HG02610 (cell line): ENCODE data around the gene PDZD4.

ENCODE experiments used
- ATAC-seq: cut with Tn5 transposase; IDR thresholded peaks from one replicate; pipeline ENCODE4 v1.9.1; 2021; ENCODE audit warnings: mild to moderate bottlenecking, moderate library complexity; ENCODE audit not compliant: unreplicated experiment

The PDZD4 gene

DNA sequence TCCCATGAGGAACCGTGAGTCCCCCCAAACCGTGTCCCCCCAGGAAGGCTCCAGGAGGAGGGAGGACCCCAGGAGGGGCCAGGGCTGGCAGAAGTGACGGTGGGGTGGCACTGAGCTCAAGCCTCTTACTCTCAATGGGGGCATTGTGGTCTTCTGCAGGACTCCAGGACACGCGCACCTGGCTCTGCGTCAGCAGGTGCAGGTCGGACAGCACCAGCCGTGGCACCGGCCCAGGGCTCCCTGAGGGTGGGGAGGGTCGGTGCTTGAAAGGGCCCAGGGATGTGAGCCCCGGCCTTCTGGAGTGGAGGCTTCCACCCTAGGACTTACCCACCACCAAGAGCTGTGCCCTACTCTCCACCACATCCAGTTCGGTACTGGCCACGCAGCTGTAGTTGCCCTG lies 37.3 kb upstream of the PDZD4 start:
- ATAC-seq: no peak

- ATAC-seq: no peak
Measured at GRCh38 chrX:153867139-153867538, 36.8 kb upstream of the PDZD4 start.

DNA sequence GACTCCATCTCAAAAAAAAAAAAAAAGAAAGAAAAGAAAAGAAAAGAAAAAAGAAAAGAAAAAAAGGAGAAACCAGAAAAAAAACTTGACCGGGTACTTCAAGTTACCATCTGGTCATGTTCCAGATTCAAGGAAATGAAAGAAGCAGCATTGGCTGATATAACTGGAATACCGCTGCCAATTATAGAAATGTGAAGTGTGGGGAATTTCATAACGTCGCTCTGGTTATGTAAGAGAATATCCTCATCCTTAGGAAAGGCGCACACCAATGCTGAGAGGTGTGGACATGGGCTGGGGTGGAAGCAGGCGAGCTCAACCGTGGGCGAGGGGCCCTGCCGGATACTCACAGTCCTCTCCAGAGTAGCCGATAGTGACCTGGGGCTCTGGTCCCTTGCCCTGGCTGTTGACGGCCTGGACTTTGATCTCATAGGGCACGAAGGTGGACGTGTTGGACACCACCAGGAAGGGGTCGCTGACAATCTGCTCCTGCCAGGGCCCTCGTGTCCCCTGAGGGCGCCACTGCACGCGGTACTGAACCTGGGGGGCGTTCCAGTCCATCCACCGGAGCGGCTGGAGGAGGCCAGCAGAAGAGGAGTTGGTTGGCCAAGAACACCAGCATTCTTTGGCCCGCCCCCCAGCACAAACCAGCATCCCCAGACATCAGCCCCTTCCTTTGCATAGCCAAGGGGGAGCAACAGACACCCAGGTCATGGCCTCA lies 36.1 kb upstream of the PDZD4 start:
- no peak for ATAC-seq

- ATAC-seq: no peak
Measured at GRCh38 chrX:153865685-153866084, 35.3 kb upstream of the PDZD4 start.

GRCh38 chrX:153865321-153865580 lies 34.9 kb upstream of the PDZD4 start:
- ATAC-seq: no peak

GRCh38 chrX:153864561-153865320 lies 34.4 kb upstream of the PDZD4 start:
- no peak for ATAC-seq

- no peak for ATAC-seq
Measured at GRCh38 chrX:153864101-153864500, 33.8 kb upstream of the PDZD4 start.

DNA sequence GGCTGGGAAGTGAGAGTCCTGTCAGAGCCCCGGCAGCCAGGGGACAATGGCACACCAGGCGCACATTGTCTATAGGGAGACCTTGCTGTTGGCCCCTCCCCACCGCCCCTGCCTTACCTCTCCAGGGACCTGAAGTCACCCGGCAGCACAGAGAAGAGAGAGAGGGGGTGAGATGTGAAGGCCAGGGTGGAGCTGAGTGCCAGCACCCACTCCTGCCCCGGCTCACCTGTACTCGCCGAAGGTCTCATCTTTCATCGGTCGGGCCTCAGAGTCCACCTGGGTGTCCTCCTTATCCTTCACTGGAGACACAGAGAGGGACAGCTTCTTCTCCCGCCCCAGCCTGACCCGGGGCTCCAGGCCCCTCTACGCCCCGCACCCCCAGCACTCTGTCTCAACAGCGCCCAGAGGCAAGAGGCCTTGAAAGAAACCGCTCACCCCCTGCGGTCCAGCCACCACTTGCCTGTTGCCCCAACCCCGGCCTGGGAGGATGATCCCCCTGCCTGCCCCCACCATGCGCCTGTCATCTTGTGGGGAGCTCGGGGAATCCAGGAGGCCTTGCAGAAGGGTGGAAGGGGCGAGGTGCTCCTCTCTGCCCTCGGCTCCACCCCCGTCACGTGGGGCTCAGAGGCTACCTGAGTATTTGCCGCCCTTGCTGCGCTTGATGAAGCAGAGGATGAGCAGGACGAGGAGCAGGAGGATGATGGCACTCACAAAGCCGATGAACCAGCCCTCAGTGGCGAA lies 33.1 kb upstream of the PDZD4 start:
- ATAC-seq: no peak

DNA sequence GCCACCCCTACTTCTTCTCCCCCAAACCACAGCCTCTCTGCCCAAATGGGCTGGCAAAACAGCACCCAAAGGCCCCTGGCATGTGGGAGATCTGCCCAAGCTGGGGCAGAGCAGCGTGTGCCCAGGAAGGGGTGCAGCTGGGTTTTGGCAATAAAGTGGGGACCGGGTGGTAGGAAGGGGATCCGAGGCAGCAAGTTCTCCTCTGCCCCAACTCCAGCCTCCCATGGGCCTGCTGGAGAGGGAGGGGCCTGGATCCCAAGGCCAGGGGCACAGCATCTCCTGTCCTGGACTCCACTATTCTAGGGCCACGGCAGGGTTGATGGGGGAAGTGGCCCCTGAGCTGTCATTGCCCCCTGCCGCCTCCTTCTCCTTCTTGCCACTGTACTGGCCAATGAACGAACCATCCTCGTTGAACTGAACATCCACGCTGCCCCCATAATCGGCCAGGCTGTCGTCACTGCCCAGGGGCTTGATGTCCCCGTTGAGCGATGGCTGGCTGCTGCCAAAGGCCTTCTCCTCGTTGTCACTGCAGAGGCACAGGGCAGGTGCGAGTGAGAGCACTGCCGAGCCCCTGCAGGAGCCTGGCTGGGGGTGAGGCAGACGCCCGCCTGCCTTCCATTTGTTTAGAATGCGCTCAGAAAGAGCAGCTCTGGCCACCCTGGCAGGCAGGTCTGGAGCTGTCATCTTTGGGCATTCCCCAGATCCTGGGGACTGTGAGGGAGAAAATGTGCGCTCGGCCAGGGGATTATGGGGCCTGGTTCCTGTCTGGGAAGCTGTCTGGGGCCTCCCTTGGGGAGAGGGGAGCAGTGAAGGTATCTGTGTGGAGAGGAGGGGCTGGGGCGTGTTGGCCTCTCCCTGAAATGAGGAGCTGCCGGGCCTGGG lies 32.3 kb upstream of the PDZD4 start:
- ATAC-seq: no peak

- ATAC-seq: no peak
Measured at GRCh38 chrX:153861733-153862310, 31.5 kb upstream of the PDZD4 start.

- ATAC-seq: no peak
Measured at GRCh38 chrX:153861151-153861550, 30.8 kb upstream of the PDZD4 start.

DNA sequence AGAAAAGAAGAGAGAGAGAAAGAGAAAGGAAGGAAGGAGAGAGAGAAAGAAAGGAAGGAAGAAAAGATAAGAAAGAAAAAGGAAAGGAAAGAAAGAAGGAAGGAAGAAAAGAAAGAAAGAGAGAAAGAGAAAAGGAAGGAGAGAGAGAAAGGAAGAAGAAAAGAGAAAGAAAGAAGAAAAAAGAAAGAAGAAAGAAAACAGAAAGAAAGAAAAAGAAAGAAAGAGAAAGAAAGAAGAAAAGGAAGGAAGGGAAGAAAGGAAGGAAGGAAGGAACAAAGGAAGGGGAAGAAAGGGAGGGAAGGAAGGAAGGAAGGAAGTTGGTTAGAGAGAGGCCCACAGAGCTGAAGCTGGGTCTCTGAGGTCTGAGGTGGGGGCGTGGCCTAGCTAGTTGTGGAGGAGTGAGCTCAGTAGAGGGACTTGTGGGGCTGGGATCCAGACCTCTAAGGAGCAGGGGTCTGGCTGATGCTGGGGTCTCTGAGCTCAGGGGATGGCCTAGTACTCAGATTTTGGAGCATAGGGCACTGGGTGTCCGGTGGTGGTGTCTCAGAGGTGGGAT lies 27.1 kb upstream of the PDZD4 start:
- ATAC-seq: no peak

- no peak for ATAC-seq
Measured at GRCh38 chrX:153854702-153855101, 24.4 kb upstream of the PDZD4 start.

DNA sequence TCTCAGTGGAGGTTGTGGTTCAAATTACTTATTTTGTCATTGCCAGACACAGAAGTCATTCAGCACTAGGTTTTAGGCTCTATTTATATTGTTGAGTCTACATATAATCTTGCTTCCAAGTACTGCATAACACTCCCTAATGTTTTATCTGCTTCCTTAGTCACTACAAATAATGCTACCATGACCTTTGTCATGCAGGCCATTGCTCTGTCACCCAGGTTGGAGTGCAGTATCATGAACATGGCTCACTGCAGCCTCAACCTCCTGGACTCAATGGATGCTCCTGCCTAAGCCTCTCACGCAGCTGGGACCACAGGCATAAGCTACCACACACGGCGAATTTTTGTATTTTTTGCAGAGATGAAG lies 23.5 kb upstream of the PDZD4 start:
- no peak for ATAC-seq

GRCh38 chrX:153853180-153853901 lies 23.0 kb upstream of the PDZD4 start:
- no peak for ATAC-seq

DNA sequence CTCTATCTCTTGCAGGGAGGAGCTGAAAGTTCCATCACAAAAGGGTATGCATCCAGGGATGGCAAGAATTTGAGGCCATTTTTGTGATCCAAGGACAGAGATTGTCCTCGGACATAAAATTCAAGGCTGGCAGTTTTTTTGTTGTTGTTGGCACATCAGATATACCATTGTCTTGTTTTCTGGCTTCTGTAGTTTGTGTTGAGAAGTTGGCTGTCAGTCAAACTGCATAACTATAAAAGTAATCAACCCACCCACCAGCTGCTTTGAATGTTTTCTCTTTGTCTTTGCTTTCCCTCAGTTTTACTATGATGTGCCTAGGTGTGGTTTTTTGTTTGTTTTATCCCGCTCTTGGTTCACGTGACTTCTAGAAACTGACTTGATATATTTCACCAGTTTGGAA lies 21.6 kb upstream of the PDZD4 start:
- ATAC-seq: no peak

- no peak for ATAC-seq
Measured at GRCh38 chrX:153848325-153848724, 18.0 kb upstream of the PDZD4 start.

- ATAC-seq: no peak
Measured at GRCh38 chrX:153845842-153846241, 15.5 kb upstream of the PDZD4 start.

DNA sequence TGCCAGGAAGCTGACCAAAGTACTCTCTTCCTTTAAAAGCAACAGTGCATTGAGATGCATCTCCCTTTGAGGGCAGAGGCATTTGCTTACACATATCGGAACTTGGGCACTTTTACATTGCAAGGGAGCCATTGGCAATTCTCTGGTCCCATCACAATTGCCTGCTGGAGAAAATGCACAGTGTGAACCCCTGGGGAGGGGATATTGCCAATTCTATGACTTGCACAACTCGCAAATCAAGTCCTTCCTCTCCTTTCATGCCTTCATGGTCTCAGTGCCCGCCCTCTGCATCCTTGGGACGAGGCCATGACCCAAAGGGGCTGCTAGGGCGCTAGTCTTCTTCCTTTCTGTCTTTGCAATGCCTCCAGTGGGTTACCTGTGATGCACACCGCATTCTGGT lies 14.9 kb upstream of the PDZD4 start:
- no peak for ATAC-seq

DNA sequence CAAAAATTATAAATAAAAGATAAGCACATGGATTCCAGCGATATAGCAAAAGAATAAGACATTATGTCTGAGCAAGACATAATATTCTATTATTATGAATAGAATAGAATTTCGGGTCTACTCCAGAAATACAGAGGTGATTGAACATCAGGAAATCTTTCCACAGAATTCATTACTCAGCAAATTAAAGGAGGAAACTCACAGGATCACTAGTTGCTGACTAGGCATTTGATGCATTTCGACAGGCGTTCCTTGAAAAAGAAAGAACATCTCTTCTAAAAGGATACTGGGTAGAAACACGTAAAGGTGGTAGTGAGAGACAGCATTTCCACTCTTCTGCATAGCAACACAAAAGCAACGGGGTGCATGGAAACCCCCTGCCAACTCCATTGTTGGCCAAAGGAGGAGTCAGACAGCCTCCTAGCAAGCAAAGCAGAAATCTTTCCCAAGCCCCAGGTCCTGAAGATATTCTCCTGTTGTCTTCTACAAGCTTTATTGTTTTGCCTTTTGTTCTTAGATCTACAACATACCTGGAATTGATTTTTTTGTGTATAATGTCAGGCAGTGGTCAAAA lies 14.3 kb upstream of the PDZD4 start:
- ATAC-seq: no peak
